GM21737 (cell line): Measurements from ENCODE around the gene LITAF.
A peak's percentile ranks its signal among the peaks of the same experiment; 100 is the strongest.
"Not testable (repeated sequence)": the region's sequence is repeated elsewhere in the genome, so short reads cannot be mapped to it uniquely, and the experiment has no call there.

Experiments used
- ATAC-seq: cut with Tn5 transposase; IDR thresholded peaks from one replicate; pipeline ENCODE4 v1.9.1; 2021; ENCODE audit warnings: mild to moderate bottlenecking, moderate library complexity; ENCODE audit not compliant: unreplicated experiment

LITAF gene

GRCh38 chr16:11621539-11621919 lies 34.8 kb upstream of the LITAF start:
- ATAC-seq: no peak

GRCh38 chr16:11620243-11621003 lies 33.7 kb upstream of the LITAF start:
- no peak for ATAC-seq

- ATAC-seq: peak; percentile 46
Measured at GRCh38 chr16:11619327-11619851, 32.7 kb upstream of the LITAF start.

GRCh38 chr16:11618107-11618717 lies 31.5 kb upstream of the LITAF start:
- ATAC-seq: no peak

- ATAC-seq: no peak
Measured at GRCh38 chr16:11615748-11616447, 29.2 kb upstream of the LITAF start.

- no peak for ATAC-seq
Measured at GRCh38 chr16:11614587-11615175, 28.0 kb upstream of the LITAF start.

- ATAC-seq: no peak
Measured at GRCh38 chr16:11613381-11614303, 26.9 kb upstream of the LITAF start.

- ATAC-seq: no peak
Measured at GRCh38 chr16:11612665-11613025, 25.9 kb upstream of the LITAF start.

- no peak for ATAC-seq
Measured at GRCh38 chr16:11611871-11612664, 25.3 kb upstream of the LITAF start.

GRCh38 chr16:11610580-11610979 lies 23.9 kb upstream of the LITAF start:
- no peak for ATAC-seq

GRCh38 chr16:11610121-11610505 lies 23.4 kb upstream of the LITAF start:
- no peak for ATAC-seq

GRCh38 chr16:11609474-11610120 lies 22.9 kb upstream of the LITAF start:
- ATAC-seq: no peak

GRCh38 chr16:11605891-11606290 lies 19.2 kb upstream of the LITAF start:
- no peak for ATAC-seq

- ATAC-seq: no peak
Measured at GRCh38 chr16:11605564-11605886, 18.8 kb upstream of the LITAF start.

- ATAC-seq: no peak
Measured at GRCh38 chr16:11604783-11605563, 18.3 kb upstream of the LITAF start.

- not testable (repeated sequence) for ATAC-seq
Measured at GRCh38 chr16:11604296-11604695, 17.6 kb upstream of the LITAF start.

GRCh38 chr16:11603331-11603750 lies 16.6 kb upstream of the LITAF start:
- ATAC-seq: no peak

- no peak for ATAC-seq
Measured at GRCh38 chr16:11602321-11602720, 15.6 kb upstream of the LITAF start.
